HepG2 (cell line): Measurements from ENCODE around the gene MRPL20. TPM values are rescaled to one million over a fixed set of nuclear protein-coding genes. Genes with fewer than 3 reads are reported as not detected.

Experiments
- ARID5B ChIP-seq: IDR thresholded peaks from 2 replicates; pipeline ENCODE4 v1.4.0; 2020; ENCODE audit warnings: mild to moderate bottlenecking, missing genetic modification reagents
- CEBPB ChIP-seq: IDR thresholded peaks from 2 replicates; pipeline ENCODE4 v1.6.1; 2011; ENCODE audit warnings: low read depth, low read length, improper control_type of control experiment, borderline replicate concordance
- KLF15 ChIP-seq: sonication (generic); formaldehyde crosslinking; IDR thresholded peaks from 2 replicates; pipeline ENCODE4 v1.8.1; 2023; ENCODE audit warnings: borderline replicate concordance, mild to moderate bottlenecking, inconsistent platforms, missing genetic modification reagents, mixed read lengths
- PLRG1 ChIP-seq: fragments of 450-650 bp; conservative IDR thresholded peaks from 2 replicates; pipeline ENCODE4 v1.6.1; 2016
- RBFOX2 ChIP-seq: fragments of 200-400 bp; formaldehyde crosslinking; IDR thresholded peaks from 2 replicates; pipeline ENCODE4 v1.6.1; 2017; ENCODE audit warnings: low read depth, mild to moderate bottlenecking, low read length
- SIN3B ChIP-seq: fragments of 150-350 bp; IDR thresholded peaks from 2 replicates; pipeline ENCODE4 v1.6.1; 2014; ENCODE audit warnings: low read length
- SIX1 ChIP-seq: sonication (generic); formaldehyde crosslinking; IDR thresholded peaks from 2 replicates; pipeline ENCODE4 v1.4.0; 2020; ENCODE audit warnings: missing genetic modification reagents, borderline replicate concordance
- ZBTB8A ChIP-seq: sonication (generic); formaldehyde crosslinking; IDR thresholded peaks from 2 replicates; pipeline ENCODE4 v1.4.0; 2020; ENCODE audit warnings: mild to moderate bottlenecking, low read depth, missing genetic modification reagents, borderline replicate concordance
- ZKSCAN1 ChIP-seq: fragments of 150-350 bp; IDR thresholded peaks from 2 replicates; pipeline ENCODE4 v1.6.1; 2014; ENCODE audit warnings: low read length
- ZNF160 ChIP-seq: sonication (generic); formaldehyde crosslinking; IDR thresholded peaks from 2 replicates; pipeline ENCODE4 v1.8.0; 2022; ENCODE audit warnings: mild to moderate bottlenecking, inconsistent platforms, missing genetic modification reagents
- ZNF253 ChIP-seq: sonication (generic); formaldehyde crosslinking; IDR thresholded peaks from 2 replicates; pipeline ENCODE4 v1.8.0; 2022; ENCODE audit warnings: mild to moderate bottlenecking, missing genetic modification reagents, borderline replicate concordance
- ZNF772 ChIP-seq: sonication (generic); formaldehyde crosslinking; IDR thresholded peaks from 2 replicates; pipeline ENCODE4 v1.5.0; 2020; ENCODE audit warnings: mild to moderate bottlenecking, missing genetic modification reagents
- ZSCAN25 ChIP-seq: sonication (generic); formaldehyde crosslinking; IDR thresholded peaks from 2 replicates; pipeline ENCODE4 v1.8.0; 2022; ENCODE audit warnings: mild to moderate bottlenecking, missing genetic modification reagents
- polyA plus RNA-seq, 8 experiments: library from polyadenylated mRNA; depleted of rRNA in 3 of 8; stranded (reverse) in 7 of 8; unstranded in 1 of 8; fragments of >200 nt; fragmentation: Illumina TruSeq in 4 of 8; extraction: Trizol in 4 of 8; gene quantifications; 2 replicates each; pipeline versions ENCODE4 v1.2.1 to v1.2.3, GENCODE V29; 2011 to 2016; ENCODE audit warnings: low read depth in 4 of 8, missing spikeins in 1 of 8, mixed read lengths in 1 of 8; ENCODE audit not compliant: insufficient read depth in 1 of 8
- total RNA-seq, 5 experiments: library from RNA; depleted of rRNA; stranded (reverse); fragments of >200 nt; fragmentation: Illumina TruSeq; extraction: Trizol; gene quantifications; 2 replicates each; pipeline ENCODE4 v1.2.3, GENCODE V29; 2016; ENCODE audit warnings: low read depth in 1 of 5
- TF ChIP-seq, protein P1 (sequence below): sonication (generic); formaldehyde crosslinking; IDR thresholded peaks from 2 replicates; pipeline ENCODE4 v1.4.0; 2020; ENCODE audit warnings: missing genetic modification reagents
- TF ChIP-seq, protein P2 (sequence below): sonication (generic); formaldehyde crosslinking; IDR thresholded peaks from 2 replicates; pipeline ENCODE4 v1.4.0; 2020; ENCODE audit warnings: missing genetic modification reagents; ENCODE audit errors: not compliant biosample characterization

Gene MRPL20
- total and polyA plus RNA-seq, 2 of the 13 experiments (the other 11 are each of a cell fraction or from before 2014, with no cell fraction given): 59.2 to 127 TPM

GRCh38 chr1:1428174-1428573 lies 21.1 kb upstream of the MRPL20 start (continued):
- TF ChIP-seq, protein P1, sequence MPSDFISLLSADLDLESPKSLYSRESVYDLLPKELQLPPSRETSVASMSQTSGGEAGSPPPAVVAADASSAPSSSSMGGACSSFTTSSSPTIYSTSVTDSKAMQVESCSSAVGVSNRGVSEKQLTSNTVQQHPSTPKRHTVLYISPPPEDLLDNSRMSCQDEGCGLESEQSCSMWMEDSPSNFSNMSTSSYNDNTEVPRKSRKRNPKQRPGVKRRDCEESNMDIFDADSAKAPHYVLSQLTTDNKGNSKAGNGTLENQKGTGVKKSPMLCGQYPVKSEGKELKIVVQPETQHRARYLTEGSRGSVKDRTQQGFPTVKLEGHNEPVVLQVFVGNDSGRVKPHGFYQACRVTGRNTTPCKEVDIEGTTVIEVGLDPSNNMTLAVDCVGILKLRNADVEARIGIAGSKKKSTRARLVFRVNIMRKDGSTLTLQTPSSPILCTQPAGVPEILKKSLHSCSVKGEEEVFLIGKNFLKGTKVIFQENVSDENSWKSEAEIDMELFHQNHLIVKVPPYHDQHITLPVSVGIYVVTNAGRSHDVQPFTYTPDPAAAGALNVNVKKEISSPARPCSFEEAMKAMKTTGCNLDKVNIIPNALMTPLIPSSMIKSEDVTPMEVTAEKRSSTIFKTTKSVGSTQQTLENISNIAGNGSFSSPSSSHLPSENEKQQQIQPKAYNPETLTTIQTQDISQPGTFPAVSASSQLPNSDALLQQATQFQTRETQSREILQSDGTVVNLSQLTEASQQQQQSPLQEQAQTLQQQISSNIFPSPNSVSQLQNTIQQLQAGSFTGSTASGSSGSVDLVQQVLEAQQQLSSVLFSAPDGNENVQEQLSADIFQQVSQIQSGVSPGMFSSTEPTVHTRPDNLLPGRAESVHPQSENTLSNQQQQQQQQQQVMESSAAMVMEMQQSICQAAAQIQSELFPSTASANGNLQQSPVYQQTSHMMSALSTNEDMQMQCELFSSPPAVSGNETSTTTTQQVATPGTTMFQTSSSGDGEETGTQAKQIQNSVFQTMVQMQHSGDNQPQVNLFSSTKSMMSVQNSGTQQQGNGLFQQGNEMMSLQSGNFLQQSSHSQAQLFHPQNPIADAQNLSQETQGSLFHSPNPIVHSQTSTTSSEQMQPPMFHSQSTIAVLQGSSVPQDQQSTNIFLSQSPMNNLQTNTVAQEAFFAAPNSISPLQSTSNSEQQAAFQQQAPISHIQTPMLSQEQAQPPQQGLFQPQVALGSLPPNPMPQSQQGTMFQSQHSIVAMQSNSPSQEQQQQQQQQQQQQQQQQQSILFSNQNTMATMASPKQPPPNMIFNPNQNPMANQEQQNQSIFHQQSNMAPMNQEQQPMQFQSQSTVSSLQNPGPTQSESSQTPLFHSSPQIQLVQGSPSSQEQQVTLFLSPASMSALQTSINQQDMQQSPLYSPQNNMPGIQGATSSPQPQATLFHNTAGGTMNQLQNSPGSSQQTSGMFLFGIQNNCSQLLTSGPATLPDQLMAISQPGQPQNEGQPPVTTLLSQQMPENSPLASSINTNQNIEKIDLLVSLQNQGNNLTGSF (CRISPR knock-in tag): no peak
- TF ChIP-seq ZNF772 (CRISPR knock-in tag) (no peak), ZSCAN25 (CRISPR knock-in tag) (peak; percentile 89), RBFOX2 (peak; percentile 73), KLF15 (CRISPR knock-in tag) (no peak), ZBTB8A (CRISPR knock-in tag) (no peak), SIX1 (CRISPR knock-in tag) (no peak), ARID5B (no peak), ZKSCAN1 (no peak), PLRG1 (no peak), ZNF160 (no peak), SIN3B (no peak), CEBPB (no peak), ZNF253 (CRISPR knock-in tag) (no peak)
- TF ChIP-seq, protein P2, sequence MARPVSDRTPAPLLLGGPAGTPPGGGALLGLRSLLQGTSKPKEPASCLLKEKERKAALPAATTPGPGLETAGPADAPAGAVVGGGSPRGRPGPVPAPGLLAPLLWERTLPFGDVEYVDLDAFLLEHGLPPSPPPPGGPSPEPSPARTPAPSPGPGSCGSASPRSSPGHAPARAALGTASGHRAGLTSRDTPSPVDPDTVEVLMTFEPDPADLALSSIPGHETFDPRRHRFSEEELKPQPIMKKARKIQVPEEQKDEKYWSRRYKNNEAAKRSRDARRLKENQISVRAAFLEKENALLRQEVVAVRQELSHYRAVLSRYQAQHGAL (CRISPR knock-in tag): no peak
